GM18502 (cell line): ENCODE results near the gene XCR1.
"Not testable (repeated sequence)": the region's sequence is repeated elsewhere in the genome, so short reads cannot be mapped to it uniquely, and the experiment has no call there.

Experiments
- ATAC-seq: cut with Tn5 transposase; IDR thresholded peaks from one replicate; pipeline ENCODE4 v1.9.1; 2021; ENCODE audit warnings: mild to moderate bottlenecking; ENCODE audit not compliant: unreplicated experiment, poor library complexity

XCR1 gene, protein sequence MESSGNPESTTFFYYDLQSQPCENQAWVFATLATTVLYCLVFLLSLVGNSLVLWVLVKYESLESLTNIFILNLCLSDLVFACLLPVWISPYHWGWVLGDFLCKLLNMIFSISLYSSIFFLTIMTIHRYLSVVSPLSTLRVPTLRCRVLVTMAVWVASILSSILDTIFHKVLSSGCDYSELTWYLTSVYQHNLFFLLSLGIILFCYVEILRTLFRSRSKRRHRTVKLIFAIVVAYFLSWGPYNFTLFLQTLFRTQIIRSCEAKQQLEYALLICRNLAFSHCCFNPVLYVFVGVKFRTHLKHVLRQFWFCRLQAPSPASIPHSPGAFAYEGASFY

DNA sequence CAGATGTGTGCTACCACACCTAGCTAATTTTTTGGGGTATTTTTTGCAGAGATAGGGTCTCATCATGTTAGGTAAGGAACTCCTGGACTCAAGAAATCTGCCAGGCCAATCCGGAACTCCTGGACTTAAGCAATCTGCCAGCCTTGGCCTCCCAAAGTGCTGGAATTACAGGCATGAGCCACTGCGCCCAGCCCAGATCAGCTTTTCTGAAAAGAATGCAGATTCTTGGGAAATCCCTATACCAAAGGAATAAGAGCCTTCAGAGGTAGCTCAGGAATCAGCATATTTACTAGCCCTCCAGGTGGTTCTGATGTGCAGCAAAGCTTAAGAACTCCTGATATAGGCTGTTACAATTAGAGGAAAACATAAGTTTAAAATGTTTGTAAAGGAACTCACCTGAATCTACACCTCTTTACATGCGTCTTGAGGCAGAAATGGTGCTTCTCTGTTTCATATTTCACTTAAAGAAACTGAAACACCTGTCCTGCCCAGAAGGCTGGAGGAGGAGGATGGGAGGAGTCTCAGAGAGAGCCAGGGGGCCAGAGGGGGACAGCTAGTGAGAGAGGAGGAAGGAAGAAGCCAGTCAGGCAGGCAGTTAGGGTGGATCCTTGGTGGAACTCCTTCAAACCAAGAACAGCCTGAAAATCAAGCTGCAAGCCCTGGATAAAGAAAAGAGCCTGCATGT lies at the start of gene XCR1:
TSS of gene XCR1 (minus strand) at position 463 of the 685 bp plus-strand sequence. CDS start 5,536 bp downstream, outside the sequence.
- no peak for ATAC-seq

DNA sequence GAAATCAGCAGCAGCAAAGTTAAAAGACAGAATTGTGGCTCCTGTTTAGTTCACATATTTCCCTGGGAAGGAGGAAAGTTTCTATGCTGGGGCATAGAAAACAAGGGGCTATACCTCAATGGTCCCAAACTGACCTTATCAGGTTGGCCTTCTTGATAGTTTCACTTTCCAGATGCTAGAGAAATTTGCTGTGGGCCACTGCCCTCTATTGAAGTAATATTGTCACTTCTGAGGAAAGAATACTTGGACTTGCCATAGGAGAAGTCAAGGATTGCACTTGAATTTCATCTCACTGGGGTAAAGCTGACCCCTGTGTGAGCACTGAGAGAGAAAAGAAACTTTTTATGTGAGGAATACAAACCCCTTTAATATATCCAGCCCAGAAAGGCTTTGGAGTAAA lies 49.3 kb upstream of the XCR1 start:
- no peak for ATAC-seq

GRCh38 chr3:46075816-46076215 lies 48.5 kb upstream of the XCR1 start:
- no peak for ATAC-seq

DNA sequence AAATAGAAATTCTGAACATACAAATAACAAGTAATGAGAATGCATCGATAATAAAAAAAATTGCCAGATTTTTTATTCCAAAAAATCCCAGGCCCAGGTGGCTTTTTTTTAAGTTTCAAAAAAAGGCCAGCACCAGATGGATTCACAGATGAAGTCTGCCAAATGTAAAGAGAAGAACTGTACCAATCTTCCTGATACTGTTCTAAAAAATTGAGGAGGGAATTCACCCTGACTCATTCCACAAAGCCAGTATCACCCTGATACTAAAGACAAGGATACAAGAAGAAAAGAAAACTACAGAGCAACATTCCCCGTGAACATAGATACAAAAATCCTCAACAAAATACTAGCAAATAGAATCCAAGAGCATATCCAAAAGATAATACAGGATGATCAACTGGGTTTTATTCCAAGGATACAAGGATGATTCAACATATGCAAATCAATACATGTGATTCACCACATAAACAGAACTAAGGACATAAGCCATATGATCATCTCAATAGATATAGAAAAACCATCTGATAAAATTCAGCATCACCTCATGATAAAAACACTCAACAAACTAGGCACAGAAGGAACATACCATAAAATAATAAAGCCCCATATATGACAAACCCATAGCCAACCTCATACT lies 44.1 kb upstream of the XCR1 start:
- ATAC-seq = no peak

DNA sequence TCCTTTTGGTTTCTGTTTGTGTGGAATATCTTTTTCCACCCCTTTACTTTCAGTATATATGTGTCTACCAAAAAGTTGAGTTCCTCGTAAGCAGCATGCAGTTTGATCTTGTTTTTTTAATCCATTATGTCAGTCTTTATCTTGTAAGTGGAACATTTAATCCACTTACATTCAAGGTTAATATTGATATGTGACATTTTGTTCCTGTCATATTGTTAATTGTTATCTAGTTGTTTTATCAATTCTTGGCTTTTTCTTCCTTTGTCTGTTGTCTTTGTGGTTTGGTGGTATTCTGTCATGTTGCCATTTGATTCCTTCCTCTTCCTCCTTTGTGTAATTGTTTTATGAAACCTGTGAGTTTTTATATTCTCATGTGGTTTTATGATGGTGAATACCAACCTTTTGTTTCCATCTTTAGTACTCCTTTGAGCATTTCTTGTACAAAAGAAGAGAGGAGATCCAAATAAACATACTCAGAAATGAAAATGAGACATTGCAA lies 43.4 kb upstream of the XCR1 start:
- ATAC-seq = no peak

DNA sequence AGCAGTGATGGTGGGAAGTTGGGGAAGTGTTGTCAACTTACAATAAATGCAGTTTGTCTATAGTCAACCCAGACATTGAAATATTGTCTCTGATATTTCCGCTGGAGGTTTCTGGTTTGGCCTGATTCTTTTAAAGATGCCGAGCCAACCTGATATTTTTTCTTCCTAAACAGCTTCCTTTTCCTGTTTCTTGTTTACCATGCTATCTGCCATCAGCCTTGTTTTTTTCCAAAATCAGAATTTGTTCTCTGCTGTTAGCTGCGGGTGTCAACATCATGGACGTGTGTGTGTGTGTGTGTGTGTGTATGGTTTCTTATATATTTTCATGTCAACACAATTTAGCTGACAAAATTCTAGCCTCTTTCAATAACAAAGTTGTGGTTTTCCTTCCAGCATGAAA lies 41.2 kb upstream of the XCR1 start:
- ATAC-seq = no peak

- ATAC-seq = no peak
These were observed 40.1 kb upstream of the XCR1 start for GRCh38 chr3:46067401-46067800.

- ATAC-seq = no peak
These were observed 38.5 kb upstream of the XCR1 start for GRCh38 chr3:46065750-46066256.

- no peak for ATAC-seq
These were observed 38.0 kb upstream of the XCR1 start for GRCh38 chr3:46065294-46065705.

GRCh38 chr3:46062679-46063078 lies 35.4 kb upstream of the XCR1 start:
- ATAC-seq = no peak

GRCh38 chr3:46061887-46062286 lies 34.6 kb upstream of the XCR1 start:
- ATAC-seq = no peak

DNA sequence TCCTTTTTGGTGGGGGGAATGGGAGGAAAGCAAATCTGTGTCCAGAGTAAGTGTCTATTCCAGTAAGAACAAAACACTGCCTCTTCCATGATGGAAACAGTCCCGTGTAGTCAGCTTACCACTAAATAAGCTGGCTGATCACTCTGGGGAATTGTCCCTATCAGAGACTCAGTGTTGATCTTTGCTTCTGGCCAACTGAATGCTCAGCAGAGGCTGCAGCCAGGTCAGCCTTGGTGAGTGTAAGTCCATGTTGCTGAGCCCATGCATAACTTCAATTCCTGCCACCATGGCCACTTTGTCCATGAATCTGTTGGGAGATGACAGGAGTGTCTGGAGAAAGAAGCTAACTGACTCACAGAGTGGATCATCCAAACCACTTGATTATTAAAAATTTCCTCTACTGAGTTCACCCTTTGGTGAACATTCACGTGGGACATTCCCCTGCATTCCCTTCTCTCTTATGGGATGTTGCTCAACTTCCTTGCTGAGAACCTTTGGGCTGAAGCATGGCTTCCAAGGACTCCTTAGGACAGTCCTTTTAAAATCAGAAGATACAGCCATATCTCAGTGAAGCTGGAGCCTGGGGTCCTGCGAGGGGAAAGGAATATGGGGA lies 33.9 kb upstream of the XCR1 start:
- no peak for ATAC-seq

- ATAC-seq = no peak
These were observed 33.3 kb upstream of the XCR1 start for GRCh38 chr3:46060551-46060950.

- ATAC-seq = no peak
These were observed 32.1 kb upstream of the XCR1 start for GRCh38 chr3:46059432-46059831.

DNA sequence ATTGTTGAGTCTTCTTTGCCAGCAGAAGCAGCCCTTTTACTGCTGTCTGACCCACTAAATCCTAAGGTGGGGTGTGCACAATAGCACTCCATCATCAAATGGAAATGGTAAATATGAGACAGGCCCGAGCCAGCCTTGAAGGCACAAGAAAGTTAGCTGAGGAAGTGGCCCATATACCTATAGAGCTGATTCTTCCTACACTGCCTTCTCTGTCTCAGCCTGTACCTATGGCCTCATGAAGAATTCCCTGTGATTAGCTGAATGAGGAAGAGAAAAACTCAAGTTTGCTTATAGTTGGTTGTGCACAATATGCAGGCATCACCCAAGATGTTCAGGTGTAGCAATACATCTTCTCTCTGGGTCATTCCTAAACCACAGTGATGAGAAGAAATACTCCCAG lies 31.7 kb upstream of the XCR1 start:
- no peak for ATAC-seq

- ATAC-seq = no peak
These were observed 30.4 kb upstream of the XCR1 start for GRCh38 chr3:46057716-46058115.

DNA sequence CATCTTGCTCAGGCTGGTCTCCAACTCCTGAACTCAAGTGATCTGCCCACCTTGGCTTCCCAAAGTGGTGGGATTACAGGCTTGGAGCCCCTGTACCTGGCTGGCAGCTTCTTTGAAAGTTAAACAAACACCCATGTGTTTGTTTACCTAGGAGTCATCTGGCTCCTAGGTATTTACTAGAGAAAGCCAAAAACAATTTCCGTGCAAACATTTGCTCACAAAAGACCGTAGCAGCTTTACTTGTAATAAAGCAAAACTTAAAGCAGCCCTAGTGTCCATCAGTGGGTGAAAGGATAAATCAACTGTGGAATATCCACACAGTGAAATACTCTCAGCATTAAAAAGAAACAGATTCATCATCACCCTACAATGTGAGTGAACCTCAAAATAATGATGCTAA lies 29.4 kb upstream of the XCR1 start:
- ATAC-seq = no peak

DNA sequence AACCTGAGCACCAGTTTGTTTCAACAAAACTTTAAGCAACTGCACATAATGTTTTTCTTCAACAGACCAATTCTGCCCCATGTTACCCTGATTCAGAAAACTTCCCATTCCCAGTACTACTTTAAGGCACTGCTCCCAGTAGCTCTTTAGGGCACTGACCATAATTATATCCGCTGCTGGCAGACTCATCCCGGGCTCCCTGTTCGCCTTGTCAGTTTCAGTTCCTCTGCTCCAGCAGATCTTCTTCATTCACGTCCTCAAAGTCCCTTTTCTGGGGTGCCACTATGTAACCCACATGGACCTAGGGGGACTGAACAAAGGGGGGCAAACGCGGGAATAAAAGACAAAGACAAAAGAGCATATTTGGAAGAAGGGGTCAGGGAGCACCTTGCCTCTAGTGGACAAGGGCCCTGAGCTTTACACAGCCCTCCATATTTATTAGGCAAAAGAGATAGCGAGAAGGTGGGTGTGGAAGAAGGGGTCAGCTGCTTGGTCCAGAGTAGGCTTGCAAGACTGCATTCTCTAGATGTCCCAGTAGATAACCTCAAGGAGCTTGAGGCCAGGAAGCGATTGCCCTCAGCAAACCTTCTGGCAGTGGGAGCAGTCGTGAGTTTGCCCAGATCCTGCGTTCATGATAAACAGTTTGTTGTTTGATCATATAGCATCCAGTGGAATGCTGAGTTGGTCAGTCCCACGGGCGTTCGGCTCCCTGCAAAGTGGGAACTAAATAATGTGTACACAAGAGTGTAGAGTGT lies 26.7 kb upstream of the XCR1 start:
- ATAC-seq = not testable (repeated sequence)

DNA sequence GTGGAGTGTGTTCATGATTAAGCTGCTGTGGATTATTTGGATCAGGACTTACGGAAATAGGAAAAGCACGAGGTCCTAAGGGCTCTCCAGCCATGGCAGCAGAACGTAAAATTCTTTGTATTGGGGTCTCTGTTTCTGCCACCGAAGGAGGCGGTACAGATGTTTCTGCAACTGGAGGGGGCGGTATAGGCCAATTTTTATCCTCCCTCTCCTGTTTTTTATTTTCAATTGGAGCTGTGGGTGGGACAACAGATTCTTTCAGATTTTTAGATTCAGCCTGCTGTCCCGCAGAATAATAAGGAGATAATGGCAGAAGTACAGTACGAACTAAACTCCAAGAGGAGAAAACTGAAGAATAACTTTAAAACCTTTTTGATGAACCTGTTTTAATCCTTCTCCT lies 26.0 kb upstream of the XCR1 start:
- ATAC-seq = not testable (repeated sequence)

DNA sequence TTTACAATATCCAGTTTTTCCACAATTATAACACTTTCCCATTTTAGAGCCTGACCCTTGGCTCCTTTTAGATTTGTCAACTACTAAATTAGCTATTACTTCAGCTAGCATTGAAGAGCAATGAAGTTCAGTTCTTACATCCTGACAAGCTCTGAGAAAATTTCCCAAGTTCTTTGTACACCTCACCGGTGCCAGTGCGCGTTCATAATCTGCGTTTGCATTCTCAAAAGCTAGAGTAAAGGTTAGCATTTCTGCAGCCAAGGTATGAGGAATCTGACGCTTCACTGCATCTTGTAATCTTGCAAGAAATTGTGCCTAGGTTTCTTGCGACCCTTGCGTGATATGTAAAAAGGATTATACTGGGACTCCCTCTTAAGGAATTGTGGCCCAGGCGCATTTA lies 25.2 kb upstream of the XCR1 start:
- no peak for ATAC-seq
